ENCODE measurements around the gene GGTLC2.
"Not testable (repeated sequence)": the region's sequence is repeated elsewhere in the genome, so short reads cannot be mapped to it uniquely, and the experiment has no call there.

- not testable (repeated sequence) for TF ChIP-seq FOXK2 (IDR thresholded peaks at IDR 0.05); BHLHE40 (IDR thresholded peaks at IDR 0.05; ENCODE audit: borderline replicate concordance); ELF4 (IDR thresholded peaks at IDR 0.05); PKNOX1 (IDR thresholded peaks at IDR 0.05); ARNT (IDR thresholded peaks at IDR 0.05); FOXM1 (IDR thresholded peaks at IDR 0.05; ENCODE audit: borderline replicate concordance); HDGF (IDR thresholded peaks at IDR 0.05; ENCODE audit: borderline replicate concordance); SP1 (IDR thresholded peaks at IDR 0.05); SUZ12 (IDR thresholded peaks at IDR 0.05); ZNF384 (IDR thresholded peaks at IDR 0.05); NFRKB (IDR thresholded peaks at IDR 0.05)
Observed at GRCh38 chr22:22645969-22646368, 1.6 kb downstream of the GGTLC2 start.

All from HEK293T (cell line).